AG20443 (cell line): ENCODE data around the gene DHRS2.

Experiments
- DNase-seq: peaks from one replicate; pipeline ENCODE4 v3.0.0; 2012; ENCODE audit warnings: low spot score, mixed read lengths

DHRS2 gene

GRCh38 chr14:23694085-23694948, 58.2 kb downstream of the DHRS2 start:
- peak; percentile 17 for DNase-seq
